Keratinocyte (primary cell): Measurements from ENCODE around the gene DNM2. TPM values are rescaled to one million over a fixed set of nuclear protein-coding genes. Genes with fewer than 3 reads are reported as not detected.

Source experiments
- DNase-seq: peaks from one replicate; pipeline ENCODE4 v3.0.0-alpha.2; 2011; ENCODE audit warnings: low read depth, missing footprints, low spot score
- FAIRE-seq: peaks from 2 replicates; lab custom pipeline; 2011; peaks lifted over from hg19 to GRCh38; lab: Jason Lieb, UNC
- H2AFZ ChIP-seq: 2 replicates; pipeline ENCODE4 v1.6.0; 2012; ENCODE audit warnings: low read length, control low read depth, inconsistent platforms; ENCODE audit not compliant: control insufficient read depth
- H3K27ac ChIP-seq: 2 replicates; pipeline ENCODE4 v1.5.1; 2011; ENCODE audit warnings: low read length; ENCODE audit not compliant: control insufficient read depth, insufficient read depth
- H3K27me3 ChIP-seq: 3 replicates; pipeline ENCODE4 v1.6.0; 2011; ENCODE audit warnings: low read length; ENCODE audit not compliant: control insufficient read depth, insufficient read depth; ENCODE audit errors: extremely low read depth
- H3K36me3 ChIP-seq, 2 experiments: 2 replicates in 1 of 2; 3 replicates in 1 of 2; pipeline ENCODE4 v1.5.1; 2011; ENCODE audit warnings: low read length in 2 of 2, mild to moderate bottlenecking in 1 of 2; ENCODE audit not compliant: control insufficient read depth in 2 of 2, insufficient read depth in 2 of 2; ENCODE audit errors: extremely low read depth in 1 of 2
- H3K4me1 ChIP-seq: 3 replicates; pipeline ENCODE4 v1.5.1; 2011; ENCODE audit warnings: low read length; ENCODE audit not compliant: control insufficient read depth, insufficient read depth; ENCODE audit errors: extremely low read depth
- H3K4me2 ChIP-seq: 3 replicates; pipeline ENCODE4 v1.6.0; 2011; ENCODE audit warnings: low read depth, low read length; ENCODE audit not compliant: control insufficient read depth, insufficient read depth; ENCODE audit errors: extremely low read depth
- H3K4me3 ChIP-seq, 3 experiments: fragments of 200-600 bp in 1 of 3; sonication (generic) in 1 of 3; 2 replicates in 2 of 3; 3 replicates in 1 of 3; pipeline ENCODE4 v1.5.1; 2011 to 2016; ENCODE audit warnings: low read length in 3 of 3, mild to moderate bottlenecking in 3 of 3, control low read depth in 2 of 3, inconsistent platforms in 1 of 3, low read depth in 1 of 3, mixed read lengths in 1 of 3, mixed run types in 1 of 3, moderate library complexity in 1 of 3; ENCODE audit not compliant: control insufficient read depth in 2 of 3, insufficient read depth in 2 of 3; ENCODE audit errors: extremely low read depth in 1 of 3
- H3K79me2 ChIP-seq: 2 replicates; pipeline ENCODE4 v1.6.0; 2012; ENCODE audit warnings: low read length; ENCODE audit not compliant: control insufficient read depth, insufficient read depth
- H3K9ac ChIP-seq: 3 replicates; pipeline ENCODE4 v1.6.0; 2011; ENCODE audit warnings: low read length; ENCODE audit not compliant: control insufficient read depth, insufficient read depth; ENCODE audit errors: extremely low read depth
- H3K9me1 ChIP-seq: 3 replicates; pipeline ENCODE4 v1.6.0; 2011; ENCODE audit warnings: low read length; ENCODE audit not compliant: control insufficient read depth, insufficient read depth; ENCODE audit errors: extremely low read depth
- H3K9me3 ChIP-seq: 2 replicates; pipeline ENCODE4 v1.5.1; 2012; ENCODE audit warnings: low read depth, low read length; ENCODE audit not compliant: control insufficient read depth
- H4K20me1 ChIP-seq: 3 replicates; pipeline ENCODE4 v1.6.0; 2011; ENCODE audit warnings: low read length; ENCODE audit not compliant: control insufficient read depth, insufficient read depth; ENCODE audit errors: extremely low read depth
- EZH2 ChIP-seq: IDR thresholded peaks from one replicate; pipeline ENCODE4 v1.6.1; 2012; ENCODE audit warnings: inconsistent platforms, mild to moderate bottlenecking, low read length, moderate library complexity
- dilution Hi-C: fragments of 300-500 bp; cut with MboI; formaldehyde crosslinking; loops from one replicate; pipeline ENCODE4 v1.7.0; 2020; ENCODE audit warnings: low sequenced_read_pairs; ENCODE audit not compliant: extremely low pct_ligation_motif_present
- polyA plus RNA-seq, 5 experiments: library from polyadenylated mRNA; depleted of rRNA in 3 of 5; stranded (reverse) in 3 of 5; stranded (forward) in 1 of 5; unstranded in 1 of 5; fragments of >200 nt; gene quantifications; 1 replicate in 1 of 5; 2 replicates in 3 of 5; 3 replicates in 1 of 5; pipeline versions ENCODE4 v1.2.1 to v1.2.3, GENCODE V29; 2011 to 2012; ENCODE audit warnings: missing spikeins in 2 of 5, low read depth in 1 of 5, low replicate concordance in 1 of 5
- TF ChIP-seq, protein P1 (sequence below), 3 experiments: IDR thresholded peaks in 1 of 3; conservative IDR thresholded peaks in 1 of 3; optimal IDR thresholded peaks in 1 of 3; 2 replicates in 2 of 3; 3 replicates in 1 of 3; pipeline versions ENCODE3 to v1.5.1; 2011; ENCODE audit warnings: low read length in 3 of 3, mild to moderate bottlenecking in 3 of 3, moderate library complexity in 2 of 3, control low read depth in 1 of 3, inconsistent platforms in 1 of 3; ENCODE audit not compliant: insufficient read depth in 2 of 3; ENCODE audit errors: extremely low read depth in 1 of 3

DNM2 gene
- polyA plus RNA-seq, 1 donor (not counting 4 experiments of a cell fraction or from before 2014, with no cell fraction given) = 60.1 TPM

- H3K9me3 ChIP-seq = no peaks in the 10 kb centered on the region
- H3K9ac ChIP-seq = no peak overlapping the region
- peaks cover 10% of the 10 kb centered on the region for H4K20me1 ChIP-seq
- dilution Hi-C loops = no loop called here
- no peak overlapping the region for H3K4me2 ChIP-seq
- H3K4me1 ChIP-seq = no peaks in the 10 kb centered on the region
- no peak overlapping the region for H3K4me3 ChIP-seq
- peaks cover 59 to 82% of the 10 kb centered on the region in 2 experiments for H3K36me3 ChIP-seq
- TF ChIP-seq EZH2 = no peak
- H3K27me3 ChIP-seq = no peaks in the 10 kb centered on the region
- no peaks in the 10 kb centered on the region for H3K9me1 ChIP-seq
- H3K79me2 ChIP-seq = peaks cover 64% of the 10 kb centered on the region
- no peak overlapping the region for H3K27ac ChIP-seq
- H2AFZ ChIP-seq = no peak overlapping the region
- DNase-seq (no peak), FAIRE-seq (no peak)
These were observed 38.1 kb upstream of the DNM2 start for GRCh38 chr19:10679743-10680142.

DNA sequence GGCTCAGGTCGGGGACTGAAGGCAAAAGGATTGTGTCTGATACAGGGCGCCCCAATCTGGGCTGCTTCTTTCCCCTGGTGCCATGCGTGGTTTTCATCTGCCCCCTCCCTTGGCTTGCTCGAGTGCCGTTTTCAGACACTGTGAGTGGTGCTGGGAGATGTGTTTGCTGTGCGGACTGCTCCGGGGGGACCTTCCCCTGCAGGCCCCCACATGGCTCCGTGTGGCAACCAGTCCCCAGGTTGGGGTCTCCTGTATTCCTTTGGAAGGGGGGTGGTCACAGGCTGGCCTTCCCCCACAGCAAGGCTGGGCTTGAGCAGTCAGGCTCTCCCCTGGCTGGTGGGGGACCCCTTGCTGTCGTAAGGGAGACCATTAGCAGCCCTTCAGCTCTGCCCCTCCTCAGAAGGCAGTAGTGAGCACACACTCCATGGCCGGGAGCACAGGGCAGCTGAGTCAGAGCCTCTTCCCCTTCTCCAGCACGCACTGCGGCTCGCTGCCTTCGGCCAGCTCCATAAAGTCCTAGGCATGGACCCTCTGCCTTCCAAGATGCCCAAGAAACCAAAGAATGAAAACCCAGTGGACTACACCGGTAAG lies 37.2 kb upstream of the DNM2 start:
- Histone ChIP-seq H3K4me3 (no peak overlapping the region), H3K27ac (no peak overlapping the region), H4K20me1 (peaks cover 7% of the 10 kb centered on the region), H3K4me1 (no peaks in the 10 kb centered on the region), H3K9me3 (no peaks in the 10 kb centered on the region), H3K27me3 (no peaks in the 10 kb centered on the region), H3K79me2 (peaks cover 58% of the 10 kb centered on the region), H3K9ac (no peak overlapping the region), H3K9me1 (no peaks in the 10 kb centered on the region), H3K4me2 (no peak overlapping the region), H3K36me3 (peaks cover 56 to 81% of the 10 kb centered on the region in 2 experiments), H2AFZ (no peak overlapping the region)
- no peak for TF ChIP-seq EZH2
- TF ChIP-seq, protein P1, sequence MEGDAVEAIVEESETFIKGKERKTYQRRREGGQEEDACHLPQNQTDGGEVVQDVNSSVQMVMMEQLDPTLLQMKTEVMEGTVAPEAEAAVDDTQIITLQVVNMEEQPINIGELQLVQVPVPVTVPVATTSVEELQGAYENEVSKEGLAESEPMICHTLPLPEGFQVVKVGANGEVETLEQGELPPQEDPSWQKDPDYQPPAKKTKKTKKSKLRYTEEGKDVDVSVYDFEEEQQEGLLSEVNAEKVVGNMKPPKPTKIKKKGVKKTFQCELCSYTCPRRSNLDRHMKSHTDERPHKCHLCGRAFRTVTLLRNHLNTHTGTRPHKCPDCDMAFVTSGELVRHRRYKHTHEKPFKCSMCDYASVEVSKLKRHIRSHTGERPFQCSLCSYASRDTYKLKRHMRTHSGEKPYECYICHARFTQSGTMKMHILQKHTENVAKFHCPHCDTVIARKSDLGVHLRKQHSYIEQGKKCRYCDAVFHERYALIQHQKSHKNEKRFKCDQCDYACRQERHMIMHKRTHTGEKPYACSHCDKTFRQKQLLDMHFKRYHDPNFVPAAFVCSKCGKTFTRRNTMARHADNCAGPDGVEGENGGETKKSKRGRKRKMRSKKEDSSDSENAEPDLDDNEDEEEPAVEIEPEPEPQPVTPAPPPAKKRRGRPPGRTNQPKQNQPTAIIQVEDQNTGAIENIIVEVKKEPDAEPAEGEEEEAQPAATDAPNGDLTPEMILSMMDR (optimal IDR thresholded peaks at IDR 0.05 in 1 of 3, IDR thresholded peaks at IDR 0.05 in 1 of 3, conservative IDR thresholded peaks at IDR 0.05 in 1 of 3; ENCODE audit: extremely low read depth in 1 of 3, insufficient read depth in 2 of 3, low read length in 3 of 3) = no peak
- FAIRE-seq (no peak), DNase-seq (no peak)
- dilution Hi-C loops = no loop called here

DNA sequence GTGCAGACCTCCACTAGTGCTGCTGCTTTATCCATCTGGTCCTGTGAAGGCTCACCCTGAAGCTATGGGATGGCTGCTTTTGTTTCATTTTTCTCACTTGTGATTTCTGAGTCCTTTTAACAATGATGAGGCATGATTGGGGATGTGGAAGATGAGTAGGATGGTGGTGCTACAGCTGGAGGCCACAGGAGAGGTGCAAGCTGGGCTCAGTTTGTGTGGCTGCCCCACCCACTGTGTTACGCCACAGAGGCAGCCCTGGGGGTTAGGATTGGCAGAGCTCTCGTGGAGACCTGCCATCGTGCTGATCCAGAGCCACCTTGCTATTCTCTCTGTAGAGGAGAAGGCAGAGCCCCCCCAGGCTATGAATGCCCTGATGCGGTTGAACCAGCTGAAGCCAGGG lies 36.2 kb upstream of the DNM2 start:
- Histone ChIP-seq H3K36me3 (peaks cover 62 to 79% of the 10 kb centered on the region in 2 experiments), H3K9me1 (no peaks in the 10 kb centered on the region), H4K20me1 (peaks cover 10% of the 10 kb centered on the region), H3K4me2 (no peak overlapping the region), H3K9me3 (no peaks in the 10 kb centered on the region), H2AFZ (no peak overlapping the region), H3K4me1 (peaks cover 3% of the 10 kb centered on the region), H3K79me2 (peaks cover 57% of the 10 kb centered on the region), H3K4me3 (no peak overlapping the region), H3K27me3 (no peaks in the 10 kb centered on the region), H3K27ac (no peak overlapping the region), H3K9ac (no peak overlapping the region)
- DNase-seq (no peak), FAIRE-seq (no peak)
- dilution Hi-C loops = no loop called here
- TF ChIP-seq EZH2 = no peak
- TF ChIP-seq, protein P1 (optimal IDR thresholded peaks at IDR 0.05 in 1 of 3, IDR thresholded peaks at IDR 0.05 in 1 of 3, conservative IDR thresholded peaks at IDR 0.05 in 1 of 3; ENCODE audit: extremely low read depth in 1 of 3, insufficient read depth in 2 of 3, low read length in 3 of 3) = no peak
